Motor neuron (in vitro differentiated cells): ENCODE measurements around the gene DPYSL4. TPM values are rescaled to one million over a fixed set of nuclear protein-coding genes. Genes with fewer than 3 reads are reported as not detected.
A peak's percentile ranks its signal among the peaks of the same experiment; 100 is the strongest.

Source experiments
- ATAC-seq, 8 experiments: fragments of 200-7000 bp; cut with Tn5 transposase; replicated peaks in 6 of 8; 2 replicates each; pipeline ENCODE4 v1.8.0; 2021; ENCODE audit warnings: mild to moderate bottlenecking in 8 of 8, moderate library complexity in 8 of 8
- H3K27ac ChIP-seq, 2 donors: fragments of 250-450 bp; sonication (Bioruptor Pico); 2 replicates each; pipeline ENCODE4 v1.9.0; 2021; ENCODE audit warnings: antibody characterized with exemption in 2 of 2, mild to moderate bottlenecking in 2 of 2, moderate library complexity in 1 of 2
- H3K4me1 ChIP-seq, 2 donors: fragments of 250-450 bp; sonication (Bioruptor Pico); replicated peaks in 1 of 2; 2 replicates each; pipeline ENCODE4 v1.6.1; 2021; ENCODE audit warnings: antibody characterized with exemption in 2 of 2, mild to moderate bottlenecking in 2 of 2, moderate library complexity in 1 of 2
- H3K4me3 ChIP-seq, 5 donors: fragments of 250-450 bp; sonication (Bioruptor Pico); 2 replicates each; pipeline ENCODE4 v1.9.0; 2021; ENCODE audit warnings: antibody characterized with exemption in 5 of 5, mild to moderate bottlenecking in 5 of 5, moderate library complexity in 4 of 5
- WGBS, 10 experiments: fragments of 450-650 bp; shearing (Covaris generic); methylation state at CpG; one replicate each; pipeline ENCODE4 v1.0.0; 2022; 5-methylcytosine and 5-hydroxymethylcytosine counted together
- in situ Hi-C, 9 experiments: fragments of 400-800 bp; cut with MboI; loops; one replicate each; pipeline ENCODE4 v1.15.0; 2021; ENCODE audit warnings: low sequenced_read_pairs in 9 of 9, low pct_unique_long_range_greater_than_20kb in 2 of 9; ENCODE audit not compliant: unreplicated experiment in 9 of 9
- total RNA-seq, 8 experiments: library from RNA; unstranded; fragments of 300-600 nt; gene quantifications; 2 replicates each; pipeline versions ENCODE4 v1.2.3 to v1.2.4, GENCODE V29; 2022

Gene DPYSL4
- total RNA-seq, 8 experiments from 2014 or later: 0.56 to 181 (median 50.9) TPM

DNA sequence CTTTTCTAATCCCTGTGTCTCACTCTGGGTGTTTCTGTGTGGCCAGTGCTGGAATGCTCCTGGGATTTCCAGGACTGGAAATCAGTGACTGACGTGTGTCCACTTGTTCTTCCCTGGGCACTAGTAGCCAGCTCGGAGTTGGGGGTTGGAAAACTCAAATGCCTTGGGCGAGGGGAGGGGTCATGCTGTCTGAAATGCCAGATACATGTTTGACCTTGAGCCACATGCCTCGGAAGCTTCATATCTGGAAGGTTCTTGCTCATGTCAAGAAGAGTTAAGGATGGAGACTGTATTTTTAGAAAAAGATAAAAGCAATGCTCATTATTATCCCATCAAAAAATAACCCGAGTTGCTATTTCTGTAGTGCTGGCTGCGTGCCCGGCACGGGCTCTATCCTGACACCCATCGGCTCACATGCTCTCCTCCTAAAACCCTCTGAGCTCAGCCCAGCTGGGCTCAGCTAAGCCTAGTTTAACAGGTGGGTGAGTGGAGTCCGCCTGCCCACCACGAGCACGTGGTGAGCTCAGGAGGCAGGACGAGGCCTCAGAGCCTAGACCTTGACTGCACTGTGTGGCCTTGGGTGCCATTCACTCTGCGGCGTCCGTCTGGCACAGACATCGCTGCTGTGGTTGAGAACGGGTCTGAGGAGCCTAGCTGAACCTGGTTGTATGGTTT lies 6.4 kb downstream of the DPYSL4 start:
- H3K4me1 ChIP-seq: peaks cover 11 to 14% of the 10 kb centered on the region in 2 donors
- no peak overlapping the region for H3K27ac ChIP-seq
- WGBS, 10 experiments: 9 to 100% (median 80%) methylated on average over 1 to 8 of the region's 18 CpGs; no CpG with 5 or more reads in 1 of the 10 experiments
- no peak overlapping the region for H3K4me3 ChIP-seq
- in situ Hi-C loops: no loop called here
- no peak for ATAC-seq

DNA sequence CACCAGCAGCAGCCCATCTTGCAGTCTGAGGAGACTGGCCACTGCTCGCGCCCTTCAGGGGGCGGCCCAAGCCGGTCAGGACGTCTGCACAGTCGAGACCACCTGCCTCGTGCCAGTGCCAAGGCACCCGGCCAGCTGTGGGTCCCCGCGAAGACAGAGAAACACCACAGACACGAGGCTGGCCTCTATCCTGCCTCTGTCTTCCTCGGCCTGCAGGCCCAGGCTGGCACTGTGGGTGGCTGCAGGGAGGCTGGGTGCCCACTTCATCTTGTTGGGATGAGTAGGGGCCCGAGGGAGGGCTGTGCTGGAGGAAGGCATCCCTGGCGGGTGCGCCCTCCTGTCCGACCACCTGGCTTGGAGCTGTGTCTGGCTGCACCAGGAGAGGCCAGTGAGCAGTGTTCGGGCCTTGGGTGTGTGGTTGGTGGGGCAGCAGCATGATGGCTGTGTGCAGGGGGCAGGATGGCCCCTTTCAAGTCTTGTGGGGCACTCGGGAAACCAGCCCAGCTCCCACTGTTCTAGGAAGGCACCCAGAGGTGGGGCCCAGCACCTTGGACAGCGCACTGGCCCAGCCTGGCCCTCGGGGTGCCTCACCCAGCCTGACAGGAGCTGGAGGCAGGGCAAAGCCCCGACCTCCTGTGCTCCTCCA lies 7.3 kb downstream of the DPYSL4 start:
- H3K27ac ChIP-seq: no peak overlapping the region
- 71 to 72% methylated on average over 2 to 4 of the region's 21 CpGs; no CpG with 5 or more reads in 8 of the 10 experiments for WGBS, 10 experiments
- no peak overlapping the region for H3K4me3 ChIP-seq
- peak in 2 of 8 experiments; percentile 18 to 45 for ATAC-seq
- H3K4me1 ChIP-seq: peaks cover 2 to 5% of the 10 kb centered on the region in 2 donors
- in situ Hi-C loops: no loop called here

DNA sequence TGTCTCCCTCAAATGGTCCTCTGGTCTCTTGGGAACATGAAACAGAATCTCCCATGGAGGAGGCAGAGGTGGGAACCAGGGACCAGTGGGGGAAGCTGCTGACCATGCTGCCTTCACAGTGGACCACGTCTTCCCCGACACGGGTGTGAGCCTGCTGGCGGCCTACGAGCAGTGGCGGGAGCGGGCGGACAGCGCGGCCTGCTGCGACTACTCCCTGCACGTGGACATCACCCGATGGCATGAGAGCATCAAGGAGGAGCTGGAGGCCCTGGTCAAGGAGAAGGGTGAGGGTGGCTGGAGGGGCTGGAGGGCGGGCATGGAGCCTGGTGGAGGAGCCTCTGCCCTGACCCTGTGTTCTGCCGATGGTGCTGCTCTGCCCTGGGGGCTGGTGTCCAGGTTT lies 8.0 kb downstream of the DPYSL4 start:
- ATAC-seq: no peak
- in situ Hi-C loops: no loop called here
- H3K27ac ChIP-seq: no peak overlapping the region
- WGBS, 10 experiments: 50 to 100% methylated on average over 1 to 3 of the region's 15 CpGs; no CpG with 5 or more reads in 8 of the 10 experiments
- H3K4me3 ChIP-seq: no peak overlapping the region
- H3K4me1 ChIP-seq: no peaks in the 10 kb centered on the region

DNA sequence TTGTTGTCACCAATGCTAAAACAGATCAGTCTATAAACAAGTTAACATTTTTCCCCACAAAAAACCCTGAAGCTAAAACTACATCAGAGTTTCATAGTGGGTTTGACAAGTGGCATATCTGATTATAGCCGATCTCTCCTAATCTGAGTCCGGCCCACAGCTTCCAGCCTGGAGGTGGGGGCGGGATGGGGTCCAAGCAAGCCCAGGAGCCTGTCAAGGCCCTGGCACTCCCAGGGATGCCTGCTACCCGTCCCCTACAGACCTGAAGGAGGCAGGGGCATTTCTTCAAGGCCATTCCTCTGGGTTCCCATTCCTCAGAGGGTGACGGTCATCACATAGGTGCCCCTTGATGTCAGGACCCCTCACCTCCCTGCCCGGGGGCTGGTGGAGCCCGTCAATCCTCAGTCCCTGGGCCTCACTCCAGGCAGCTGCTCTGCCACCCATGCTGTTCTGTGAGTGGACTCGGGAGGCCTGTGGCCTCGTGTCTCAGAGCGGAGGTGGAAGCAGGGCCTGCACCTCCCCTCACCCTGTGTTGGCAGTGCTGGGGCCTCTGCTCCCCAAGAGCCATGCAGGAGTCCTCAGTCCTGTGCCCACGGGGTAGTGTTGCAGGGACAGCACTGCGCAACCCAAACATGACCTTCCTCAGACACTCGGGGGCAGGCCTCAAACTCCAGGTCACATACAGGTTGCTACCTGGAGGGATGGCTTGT lies 8.8 kb downstream of the DPYSL4 start:
- in situ Hi-C loops: no loop called here
- ATAC-seq: no peak
- no peaks in the 10 kb centered on the region for H3K4me1 ChIP-seq
- H3K4me3 ChIP-seq: no peak overlapping the region
- no peak overlapping the region for H3K27ac ChIP-seq
- WGBS, 10 experiments: 30 to 100% (median 90%) methylated on average over 1 to 3 of the region's 13 CpGs; no CpG with 5 or more reads in 6 of the 10 experiments

DNA sequence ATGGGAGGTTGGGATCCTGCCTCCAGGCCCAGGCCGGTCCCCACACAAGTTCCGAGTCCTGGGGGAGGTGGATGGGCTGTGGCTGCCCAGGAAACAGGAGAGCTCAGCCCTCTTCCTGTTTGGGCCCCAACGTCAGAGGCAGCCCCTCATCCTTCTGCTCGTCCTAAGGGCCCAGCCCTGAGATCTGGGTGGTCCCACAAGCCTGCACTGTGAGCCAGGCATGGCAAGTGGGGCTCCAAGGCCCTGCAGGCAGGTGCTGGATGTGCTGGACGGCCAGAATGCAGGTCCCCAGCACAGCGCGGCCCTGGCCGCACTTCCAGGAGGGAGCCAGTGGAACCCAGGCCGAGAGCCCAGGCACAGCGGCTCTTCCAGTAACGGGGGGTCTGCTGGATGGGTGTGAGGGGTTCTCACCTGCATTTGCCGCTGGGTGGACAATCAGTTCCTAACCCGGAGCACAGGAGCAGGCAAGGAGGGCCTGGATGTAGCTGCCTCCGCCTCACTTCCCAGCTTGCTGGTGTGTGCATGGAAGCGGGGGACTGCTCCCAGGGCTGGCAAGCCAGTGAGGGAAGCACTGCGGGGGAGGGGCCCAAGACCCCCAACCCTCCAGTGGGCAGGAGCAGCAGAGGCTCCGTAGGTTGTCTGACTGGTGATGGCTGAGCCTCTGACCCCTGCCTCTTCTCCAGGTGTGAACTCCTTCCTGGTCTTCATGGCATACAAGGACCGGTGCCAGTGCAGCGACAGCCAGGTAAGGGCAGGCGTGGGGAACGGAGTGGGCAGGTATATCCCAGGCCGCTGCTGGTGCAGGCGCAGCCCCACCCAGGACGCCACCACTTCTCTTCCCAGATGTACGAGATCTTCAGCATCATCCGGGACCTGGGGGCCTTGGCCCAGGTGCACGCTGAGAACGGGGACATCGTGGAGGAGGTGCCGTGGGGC lies 9.7 kb downstream of the DPYSL4 start:
- Histone ChIP-seq H3K27ac (no peak overlapping the region), H3K4me3 (no peak overlapping the region), H3K4me1 (no peaks in the 10 kb centered on the region)
- ATAC-seq: no peak
- WGBS, 10 experiments: 60 to 97% (median 81%) methylated on average over 1 to 9 of the region's 30 CpGs; no CpG with 5 or more reads in 6 of the 10 experiments
- in situ Hi-C loops: no loop called here

DNA sequence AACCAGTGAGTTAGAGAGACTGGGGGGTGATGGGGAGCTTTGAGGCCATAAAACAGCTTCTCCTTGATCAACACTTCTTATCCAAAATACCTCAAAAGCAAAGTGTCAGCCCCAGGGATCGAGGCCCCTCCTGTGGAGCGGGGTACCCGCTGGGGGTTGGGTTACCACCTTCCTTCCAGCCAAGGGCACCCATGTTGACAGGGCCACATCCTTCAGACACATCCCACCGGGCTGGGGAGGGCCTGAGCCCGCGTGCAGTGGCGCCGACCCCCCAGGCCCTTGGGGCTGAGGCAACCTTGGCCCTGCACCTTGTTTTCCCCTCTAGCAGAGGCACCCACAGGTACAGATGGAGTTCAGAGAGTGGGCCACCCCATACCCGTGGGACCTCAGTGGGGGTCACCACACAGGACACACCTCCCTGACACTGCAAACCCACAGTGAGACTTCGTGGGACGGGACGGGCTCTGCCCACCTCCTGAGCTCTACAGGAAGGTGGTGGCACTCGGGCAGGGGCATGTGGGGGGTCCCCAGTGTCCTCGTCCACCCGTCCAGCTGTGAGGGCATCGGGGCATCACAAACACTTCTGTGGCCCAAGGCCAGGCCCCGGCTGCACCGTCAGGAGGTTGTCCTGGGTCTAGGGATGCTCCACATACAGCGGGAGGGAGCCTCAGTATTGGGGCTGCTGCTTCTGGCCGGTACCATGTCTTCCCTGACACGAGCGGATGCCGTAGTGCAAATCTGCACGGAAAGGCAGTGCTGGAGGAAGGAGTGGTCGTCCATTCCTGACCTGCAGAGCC lies 10.7 kb downstream of the DPYSL4 start:
- 80 to 90% methylated on average over 2 of the region's 25 CpGs; no CpG with 5 or more reads in 8 of the 10 experiments for WGBS, 10 experiments
- in situ Hi-C loops: no loop called here
- no peak for ATAC-seq

DNA sequence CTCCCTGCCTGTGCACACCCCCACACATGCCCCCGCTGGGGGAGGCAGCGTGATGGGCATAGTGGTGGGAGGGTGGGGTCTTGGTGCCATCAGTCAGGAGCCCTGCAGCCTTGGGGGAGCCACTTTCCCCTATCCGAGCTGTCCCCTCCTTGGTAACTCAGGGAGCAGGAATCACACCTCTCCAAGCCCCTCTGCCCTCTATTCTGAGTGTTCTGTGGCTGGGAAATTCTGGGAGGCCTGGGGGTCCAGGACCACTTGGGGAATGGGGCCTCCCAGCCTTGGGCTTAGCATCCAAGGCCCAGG lies 11.3 kb downstream of the DPYSL4 start:
- ATAC-seq: no peak
- no CpG with 5 or more reads among the region's 3 CpGs for WGBS, 10 experiments
- no peak overlapping the region for H3K27ac ChIP-seq
- in situ Hi-C loops: no loop called here
- H3K4me1 ChIP-seq: no peaks in the 10 kb centered on the region
- H3K4me3 ChIP-seq: no peak overlapping the region

More for the DNA sequence above, 10.7 kb downstream of the DPYSL4 start:
- Histone ChIP-seq H3K27ac (no peak overlapping the region), H3K4me3 (no peak overlapping the region), H3K4me1 (no peaks in the 10 kb centered on the region)

DNA sequence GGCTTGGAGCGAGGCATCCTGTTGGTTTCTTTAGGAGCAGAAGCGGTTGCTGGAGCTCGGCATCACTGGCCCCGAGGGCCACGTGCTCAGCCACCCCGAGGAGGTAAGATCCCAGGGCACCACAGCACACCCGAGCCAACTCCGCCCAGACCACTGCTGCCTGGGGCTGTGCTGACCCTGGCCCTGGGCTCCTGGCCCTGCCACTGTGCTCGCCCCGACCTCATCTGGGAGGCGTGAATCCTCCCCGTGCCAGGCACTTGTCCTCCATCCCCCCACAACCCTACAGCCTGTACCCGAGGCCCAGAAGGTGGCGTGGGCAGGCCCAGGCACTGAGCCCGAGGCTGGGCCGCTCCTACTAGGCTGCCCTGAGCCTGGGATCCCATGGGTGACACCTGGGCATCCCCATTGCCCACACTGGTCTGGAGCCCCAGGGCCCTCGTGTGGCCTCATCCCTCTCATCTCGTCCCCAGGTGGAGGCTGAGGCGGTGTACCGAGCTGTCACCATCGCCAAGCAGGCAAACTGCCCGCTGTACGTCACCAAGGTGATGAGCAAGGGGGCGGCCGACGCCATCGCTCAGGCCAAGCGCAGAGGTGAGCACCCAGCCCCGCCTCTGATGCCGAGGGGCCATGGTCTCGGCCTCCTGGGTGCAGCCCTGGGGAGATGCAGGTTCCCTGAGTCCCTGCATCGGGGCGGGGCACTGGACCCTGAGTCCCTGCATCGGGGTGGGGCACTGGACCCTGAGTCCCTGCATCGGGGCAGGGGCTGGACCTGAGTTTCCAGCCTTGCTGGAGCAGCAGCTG lies 11.8 kb downstream of the DPYSL4 start:
- H3K4me3 ChIP-seq: no peak overlapping the region
- no peaks in the 10 kb centered on the region for H3K4me1 ChIP-seq
- in situ Hi-C loops: no loop called here
- WGBS, 10 experiments: 0 to 95% (median 90%) methylated on average over 1 to 4 of the region's 35 CpGs; no CpG with 5 or more reads in 7 of the 10 experiments
- H3K27ac ChIP-seq: no peak overlapping the region
- no peak for ATAC-seq

DNA sequence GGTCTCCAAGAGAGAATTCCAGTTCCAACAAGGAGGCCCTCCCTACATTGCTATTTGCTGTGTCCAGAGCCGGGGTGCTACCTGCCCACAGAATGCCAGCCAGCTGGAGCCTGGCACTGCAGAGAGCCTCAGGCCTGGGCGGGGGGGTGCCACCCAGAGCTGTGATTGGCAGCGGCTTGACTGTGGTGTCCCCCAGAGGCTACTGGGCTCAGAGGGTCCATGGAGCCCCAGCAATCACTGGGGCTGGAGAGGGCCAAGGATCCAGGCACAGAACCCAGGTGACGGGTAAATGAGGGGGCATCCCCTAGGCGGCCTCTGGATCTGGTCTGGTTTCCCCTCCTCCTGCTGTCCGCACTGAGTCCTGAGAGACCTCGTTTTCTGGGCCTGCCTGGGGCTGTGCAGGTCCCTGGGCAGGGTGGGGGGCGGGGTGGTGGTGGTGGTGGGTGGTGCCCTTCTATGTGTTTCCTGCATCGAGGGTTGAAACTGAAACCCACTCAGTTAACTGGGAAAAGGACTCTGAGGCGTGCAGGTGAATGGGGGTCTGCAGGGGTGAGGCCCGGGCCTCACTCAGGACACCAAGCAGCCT lies 12.6 kb downstream of the DPYSL4 start:
- Histone ChIP-seq H3K4me1 (no peaks in the 10 kb centered on the region), H3K4me3 (no peak overlapping the region), H3K27ac (no peak overlapping the region)
- WGBS, 10 experiments: 50% methylated on average over 3 of the region's 11 CpGs; no CpG with 5 or more reads in 9 of the 10 experiments
- ATAC-seq: no peak
- in situ Hi-C loops: no loop called here

DNA sequence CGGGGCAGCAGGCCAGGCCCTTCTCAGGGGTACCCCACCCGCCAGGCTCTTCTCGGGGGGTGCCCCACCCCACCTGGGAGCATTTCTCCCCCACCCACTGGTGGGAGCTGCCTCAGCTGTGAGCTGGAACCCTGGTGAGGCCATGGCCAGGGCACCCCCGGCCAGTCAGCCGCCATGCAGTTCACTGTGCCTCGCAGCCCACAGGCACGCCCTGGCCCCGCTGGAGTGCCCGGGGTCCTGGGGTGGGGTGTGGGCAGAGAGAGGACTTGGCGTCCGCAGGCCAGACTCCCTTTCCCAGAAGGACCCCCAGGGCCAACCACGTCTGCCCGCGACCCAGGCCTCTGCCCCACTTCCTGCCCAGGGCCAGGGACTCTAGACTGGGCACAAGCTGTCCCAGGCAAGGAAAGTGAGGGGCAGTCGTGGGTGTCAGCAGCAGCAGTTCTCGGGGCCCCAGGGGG lies 13.1 kb downstream of the DPYSL4 start:
- Histone ChIP-seq H3K27ac (no peak overlapping the region), H3K4me3 (no peak overlapping the region), H3K4me1 (no peaks in the 10 kb centered on the region)
- in situ Hi-C loops: loop anchor here in 6 of 9 experiments (25.0 kb wide), 3 partner anchors 137 to 437 kb away; partner anchors contain the start of gene LRRC27 (in 3 of the 6)
- no CpG with 5 or more reads among the region's 16 CpGs for WGBS, 10 experiments
- ATAC-seq: no peak
